PC-3 (cell line): ENCODE measurements around the gene DRC3.

Experiments used
- CTCF ChIP-seq: fragments of 300-600 bp; sonication (generic); conservative IDR thresholded peaks from 2 replicates; pipeline ENCODE4 v1.5.1; 2017; ENCODE audit warnings: antibody characterized with exemption, low read depth, mild to moderate bottlenecking, low read length
- EZH2 ChIP-seq: fragments of 300-600 bp; sonication (generic); IDR thresholded peaks from one replicate; pipeline ENCODE4 v1.6.1; 2017; ENCODE audit warnings: antibody characterized with exemption, mild to moderate bottlenecking, low read length; ENCODE audit not compliant: unreplicated experiment
- EZH2phosphoT487 ChIP-seq: fragments of 300-600 bp; sonication (generic); IDR thresholded peaks from 2 replicates; pipeline ENCODE4 v1.6.1; 2018; ENCODE audit warnings: mild to moderate bottlenecking, antibody characterized with exemption, low read length, borderline replicate concordance

GRCh38 chr17:17933775-17934174, 38.9 kb upstream of the DRC3 start:
- TF ChIP-seq CTCF, result no peak
- no peak for TF ChIP-seq EZH2phosphoT487
- no peak for TF ChIP-seq EZH2
